ENCODE data around the gene EIF3L. TPM values are rescaled to one million over a fixed set of nuclear protein-coding genes. Genes with fewer than 3 reads are reported as not detected.
A peak's percentile ranks its signal among the peaks of the same experiment; 100 is the strongest.

EIF3L gene
- total and polyA plus RNA-seq, 7 experiments from 2014 or later: 338 to 586 (median 496) TPM

GRCh38 chr22:37932821-37933578 lies 83.8 kb downstream of the EIF3L start:
- Histone ChIP-seq H3K27ac (ENCODE audit: low read depth, low read length) (no peak overlapping the region), H3K4me1 (ENCODE audit: control insufficient read depth in 2 of 2, insufficient read depth in 2 of 2, low read length in 2 of 2) (peaks cover 0 to 4% of the 10 kb centered on the region in 2 donors), H3K9me3 (ENCODE audit: control insufficient read depth in 2 of 3, low read length in 3 of 3) (no peaks in the 10 kb centered on the region), H3K36me3 (ENCODE audit: control insufficient read depth in 2 of 3, insufficient read depth in 3 of 3, low read length in 3 of 3) (peaks cover 0 to 41% (median 0%) of the 10 kb centered on the region in 3 experiments), H3K27me3 (ENCODE audit: control insufficient read depth in 2 of 2, insufficient read depth in 2 of 2, low read length in 2 of 2) (no peaks in the 10 kb centered on the region), H3K4me3 (ENCODE audit: low read length) (no peak overlapping the region)
- no peaks in the 10 kb centered on the region for H3K27me3 Mint-ChIP-seq
- H3K4me3 Mint-ChIP-seq: no peak overlapping the region
- ChIA-PET POLR2A (interaction anchor here (1.8 kb wide), 1 partner anchor 27 kb away, joined by 10 read pairs; the partner anchor contains the start of gene MICALL1), CTCF (interaction anchor here (0.6 to 2.4 kb wide), 4 partner anchors 52 to 115 kb away, joined by 3 to 17 read pairs (median 4); no protein-coding TSS in a partner anchor)
- H3K9me3 Mint-ChIP-seq: no peaks in the 10 kb centered on the region
- intact Hi-C loops (cut with micrococcal nuclease): loop anchor here (2.0 to 10.0 kb wide), 4 partner anchors 36 to 328 kb away; partner anchors contain the start of gene GGA1 (in 1 of the 2)
- ATAC-seq (no peak), DNase-seq (no peak)
- H3K4me1 Mint-ChIP-seq: peaks cover 0 to 15% (median 8%) of the 10 kb centered on the region in 7 donors
- H3K36me3 Mint-ChIP-seq: peaks cover 0 to 9% (median 7%) of the 10 kb centered on the region in 5 donors
- H3K27ac Mint-ChIP-seq: peak overlapping the region in 1 of 9 donors; percentile 56

GRCh38 chr22:37933711-37934376 lies 84.6 kb downstream of the EIF3L start:
- Mint-ChIP-seq H3K27ac (peak overlapping the region in 1 of 9 donors; percentile 7), H3K4me1 (peaks cover 0 to 15% (median 8%) of the 10 kb centered on the region in 7 donors), H3K9me3 (no peaks in the 10 kb centered on the region), H3K4me3 (no peak overlapping the region), H3K27me3 (no peaks in the 10 kb centered on the region), H3K36me3 (peaks cover 0 to 9% (median 4%) of the 10 kb centered on the region in 5 donors)
- ATAC-seq: peak; percentile 100
- Histone ChIP-seq H3K36me3 (ENCODE audit: control insufficient read depth in 2 of 3, insufficient read depth in 3 of 3, low read length in 3 of 3) (peaks cover 0 to 39% (median 0%) of the 10 kb centered on the region in 3 experiments), H3K27ac (ENCODE audit: low read depth, low read length) (no peak overlapping the region), H3K4me3 (ENCODE audit: low read length) (no peak overlapping the region), H3K9me3 (ENCODE audit: control insufficient read depth in 2 of 3, low read length in 3 of 3) (no peaks in the 10 kb centered on the region), H3K27me3 (ENCODE audit: control insufficient read depth in 2 of 2, insufficient read depth in 2 of 2, low read length in 2 of 2) (no peaks in the 10 kb centered on the region), H3K4me1 (ENCODE audit: control insufficient read depth in 2 of 2, insufficient read depth in 2 of 2, low read length in 2 of 2) (peaks cover 0 to 4% of the 10 kb centered on the region in 2 donors)
- peak; percentile 50 to 89 (median 71) for DNase-seq
- CTCF ChIA-PET: interaction anchor here (0.7 to 2.4 kb wide), 6 partner anchors 10 to 116 kb away, joined by 3 to 17 read pairs (median 4); no protein-coding TSS in a partner anchor
- intact Hi-C loops (cut with micrococcal nuclease): loop anchor here (1.0 to 10.0 kb wide), 10 partner anchors 14 to 329 kb away; partner anchors contain the start of genes C22orf23 (in 1 of the 2), GGA1 (in 1 of the 2), MICALL1 (in 1 of the 2) and POLR2F (in 1 of the 2)
- POLR2A ChIA-PET: interaction anchor here (1.8 kb wide), 1 partner anchor 28 kb away, joined by 10 read pairs; the partner anchor contains the start of gene MICALL1

Small RNA genes within 50 kb of the gene (microRNA-seq; reads per million reads assigned to microRNA genes)
- 2.1 reads per million for gene MIR659 (ENCODE audit: borderline microRNAs expressed)

Other genes starting within 250 kb of the EIF3L start
- 100 to 1,000 TPM in 3 of 5 experiments, 10 to 100 TPM in 2; 64.2 to 124 (median 102) TPM for gene GGA1, start 240.6 kb upstream of the EIF3L start, total RNA-seq
- gene GGA1, start 240.6 kb upstream of the EIF3L start, polyA plus RNA-seq: 10 to 100 TPM; 20.8 to 22.3 TPM
- gene SH3BP1, start 209.8 kb upstream of the EIF3L start, total RNA-seq: 100 to 1,000 TPM in 2 of 5 experiments, 10 to 100 TPM in 3; 66.4 to 157 (median 89.2) TPM
- 10 to 100 TPM; 12.9 to 23.0 TPM for gene SH3BP1, start 209.8 kb upstream of the EIF3L start, polyA plus RNA-seq
- 10 to 100 TPM in 1 of 5 experiments, 1 to 10 TPM in 4; 3.9 to 27.4 (median 7.5) TPM for gene PDXP, start 190.7 kb upstream of the EIF3L start, total RNA-seq
- gene PDXP, start 190.7 kb upstream of the EIF3L start, polyA plus RNA-seq: 1 to 10 TPM; 1.9 to 3.6 TPM
- 100 to 1,000 TPM in 2 of 5 experiments, 10 to 100 TPM in 3; 23.6 to 969 (median 54.4) TPM for gene LGALS1, start 173.8 kb upstream of the EIF3L start, total RNA-seq
- 10 to 100 TPM; 22.9 to 30.5 TPM for gene LGALS1, start 173.8 kb upstream of the EIF3L start, polyA plus RNA-seq
- gene NOL12, start 163.1 kb upstream of the EIF3L start, total RNA-seq: 10 to 100 TPM; 32.8 to 52.5 (median 45.3) TPM
- 10 to 100 TPM; 42.7 to 48.6 TPM for gene NOL12, start 163.1 kb upstream of the EIF3L start, polyA plus RNA-seq
- gene TRIOBP, start 152.4 kb upstream of the EIF3L start, total RNA-seq: 10 to 100 TPM; 15.0 to 43.0 (median 25.7) TPM
- 10 to 100 TPM in 1 of 2 donors, 1 to 10 TPM in 1; 6.7 to 15.4 TPM for gene TRIOBP, start 152.4 kb upstream of the EIF3L start, polyA plus RNA-seq
- gene GCAT, start 41.5 kb upstream of the EIF3L start, total RNA-seq: 10 to 100 TPM in 1 of 5 experiments, 1 to 10 TPM in 4; 1.1 to 14.6 (median 5.4) TPM
- gene GCAT, start 41.5 kb upstream of the EIF3L start, polyA plus RNA-seq: 1 to 10 TPM; 7.8 to 8.1 TPM
- not detected for gene GALR3, start 26.0 kb upstream of the EIF3L start, total RNA-seq
- not detected for gene GALR3, start 26.0 kb upstream of the EIF3L start, polyA plus RNA-seq
- gene ANKRD54, start 5.1 kb upstream of the EIF3L start, total RNA-seq: 10 to 100 TPM; 18.9 to 26.2 (median 20.4) TPM
- gene ANKRD54, start 5.1 kb upstream of the EIF3L start, polyA plus RNA-seq: 10 to 100 TPM; 14.3 to 18.5 TPM
- gene MICALL1, start 56.9 kb downstream of the EIF3L start, total RNA-seq: 10 to 100 TPM; 22.2 to 40.0 (median 27.8) TPM
- gene MICALL1, start 56.9 kb downstream of the EIF3L start, polyA plus RNA-seq: 1 to 10 TPM; 2.2 to 7.3 TPM
- under 1 TPM in 1 of 5 experiments, not detected in 4; 0.31 TPM for gene C22orf23, start 104.2 kb downstream of the EIF3L start, total RNA-seq
- gene C22orf23, start 104.2 kb downstream of the EIF3L start, polyA plus RNA-seq: not detected
- gene POLR2F, start 104.3 kb downstream of the EIF3L start, total RNA-seq: 10 to 100 TPM; 25.9 to 67.8 (median 43.9) TPM
- 100 to 1,000 TPM; 108 to 137 TPM for gene POLR2F, start 104.3 kb downstream of the EIF3L start, polyA plus RNA-seq
- not detected for gene SOX10, start 135.1 kb downstream of the EIF3L start, total RNA-seq
- not detected for gene SOX10, start 135.1 kb downstream of the EIF3L start, polyA plus RNA-seq
- 10 to 100 TPM; 10.0 to 29.3 (median 26.5) TPM for gene PICK1, start 208.0 kb downstream of the EIF3L start, total RNA-seq
- 1 to 10 TPM; 6.3 to 6.6 TPM for gene PICK1, start 208.0 kb downstream of the EIF3L start, polyA plus RNA-seq
- gene SLC16A8, start 234.8 kb downstream of the EIF3L start, total RNA-seq: not detected
- not detected for gene SLC16A8, start 234.8 kb downstream of the EIF3L start, polyA plus RNA-seq